SU-DHL-6 (cell line): ENCODE results near the gene HES7.

Experiments used
- CTCF ChIP-seq: fragments of 200-600 bp; sonication (generic); IDR thresholded peaks from one replicate; pipeline ENCODE4 v1.5.1; 2017; ENCODE audit warnings: antibody characterized with exemption, mild to moderate bottlenecking, low read length, moderate library complexity; ENCODE audit not compliant: insufficient read depth, poor library complexity, severe bottlenecking
- EZH2phosphoT487 ChIP-seq: fragments of 200-600 bp; sonication (generic), shearing (Covaris generic); conservative IDR thresholded peaks from 2 replicates; pipeline ENCODE4 v1.6.1; 2018; ENCODE audit warnings: mild to moderate bottlenecking, antibody characterized with exemption, low read length, moderate library complexity, mixed read lengths

- TF ChIP-seq CTCF (no peak), EZH2phosphoT487 (no peak)
Observed at GRCh38 chr17:8120520-8121406, 3.1 kb downstream of the HES7 start.
